ENCODE measurements around the gene GALK1. TPM values are rescaled to one million over a fixed set of nuclear protein-coding genes. Genes with fewer than 3 reads are reported as not detected.

GALK1 gene
- total RNA-seq, 2 donors from 2014 or later: 27.4 to 27.5 TPM

DNA sequence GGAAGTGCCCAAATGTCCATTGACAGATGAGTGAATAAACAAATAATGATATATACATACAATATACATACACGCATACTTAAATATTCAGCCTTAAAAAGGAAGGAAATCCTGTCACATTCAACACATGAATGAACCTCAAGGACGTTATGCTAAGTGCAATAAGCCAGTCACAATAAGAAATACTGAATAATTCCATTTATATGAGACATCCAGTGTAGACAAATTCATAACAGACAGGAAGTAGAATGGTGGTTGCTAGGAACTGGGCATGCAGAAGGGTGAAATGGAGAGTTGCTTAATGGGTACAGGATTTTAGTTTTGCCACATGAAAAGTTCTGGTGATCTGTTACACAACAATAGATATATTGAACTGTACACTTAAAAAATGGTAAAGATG is 52.5 kb downstream of the GALK1 start:
- TF ChIP-seq, protein P1, sequence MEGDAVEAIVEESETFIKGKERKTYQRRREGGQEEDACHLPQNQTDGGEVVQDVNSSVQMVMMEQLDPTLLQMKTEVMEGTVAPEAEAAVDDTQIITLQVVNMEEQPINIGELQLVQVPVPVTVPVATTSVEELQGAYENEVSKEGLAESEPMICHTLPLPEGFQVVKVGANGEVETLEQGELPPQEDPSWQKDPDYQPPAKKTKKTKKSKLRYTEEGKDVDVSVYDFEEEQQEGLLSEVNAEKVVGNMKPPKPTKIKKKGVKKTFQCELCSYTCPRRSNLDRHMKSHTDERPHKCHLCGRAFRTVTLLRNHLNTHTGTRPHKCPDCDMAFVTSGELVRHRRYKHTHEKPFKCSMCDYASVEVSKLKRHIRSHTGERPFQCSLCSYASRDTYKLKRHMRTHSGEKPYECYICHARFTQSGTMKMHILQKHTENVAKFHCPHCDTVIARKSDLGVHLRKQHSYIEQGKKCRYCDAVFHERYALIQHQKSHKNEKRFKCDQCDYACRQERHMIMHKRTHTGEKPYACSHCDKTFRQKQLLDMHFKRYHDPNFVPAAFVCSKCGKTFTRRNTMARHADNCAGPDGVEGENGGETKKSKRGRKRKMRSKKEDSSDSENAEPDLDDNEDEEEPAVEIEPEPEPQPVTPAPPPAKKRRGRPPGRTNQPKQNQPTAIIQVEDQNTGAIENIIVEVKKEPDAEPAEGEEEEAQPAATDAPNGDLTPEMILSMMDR (IDR thresholded peaks at IDR 0.05): no peak
- TF ChIP-seq POLR2A (IDR thresholded peaks at IDR 0.05): no peak
- Histone ChIP-seq H3K9me3 (no peaks in the 10 kb centered on the region), H3K27ac (no peak overlapping the region), H3K4me1 (no peaks in the 10 kb centered on the region), H3K27me3 (no peaks in the 10 kb centered on the region), H3K36me3 (replicated peaks in 1 of 2; ENCODE audit: insufficient read depth in 1 of 2, low read depth in 2 of 2) (peaks cover 0 to 3% of the 10 kb centered on the region in 2 donors), H3K4me3 (no peak overlapping the region)
- intact Hi-C loops (cut with DNase I): no loop called here
- no peak for DNase-seq
- no peak for ATAC-seq
- 48 to 58% methylated on average over 2 of the region's 2 CpGs for whole genome bisulfite sequencing, 2 donors

Small RNA genes within 50 kb of the gene (microRNA-seq; reads per million reads assigned to microRNA genes)
- gene MIR4738 (ENCODE audit: borderline number of aligned reads in 2 of 2, borderline replicate concordance in 2 of 2): 0 to 0.90 reads per million in 2 donors

Other genes starting within 250 kb of the GALK1 start
- gene CASKIN2, start 249.7 kb downstream of the GALK1 start, total RNA-seq: 10 to 100 TPM in 1 of 2 donors, 1 to 10 TPM in 1; 9.1 to 16.2 TPM
- 100 to 1,000 TPM in 1 of 2 donors, 10 to 100 TPM in 1; 63.8 to 123 TPM for gene TSEN54, start 248.7 kb downstream of the GALK1 start, total RNA-seq
- 100 to 1,000 TPM; 113 to 251 TPM for gene LLGL2, start 239.5 kb downstream of the GALK1 start, total RNA-seq
- 100 to 1,000 TPM in 1 of 2 donors, 10 to 100 TPM in 1; 61.2 to 183 TPM for gene MYO15B, start 177.4 kb downstream of the GALK1 start, total RNA-seq
- 1 to 10 TPM; 3.3 to 5.2 TPM for gene SMIM5, start 131.8 kb downstream of the GALK1 start, total RNA-seq
- 10 to 100 TPM in 1 of 2 donors, 1 to 10 TPM in 1; 8.6 to 38.6 TPM for gene RECQL5, start 98.0 kb downstream of the GALK1 start, total RNA-seq
- 10 to 100 TPM; 47.2 to 73.8 TPM for gene SAP30BP, start 97.9 kb downstream of the GALK1 start, total RNA-seq
- 10 to 100 TPM; 25.1 to 33.7 TPM for gene ITGB4, start 43.7 kb downstream of the GALK1 start, total RNA-seq
- 10 to 100 TPM; 18.4 to 59.7 TPM for gene UNK, start 19.6 kb upstream of the GALK1 start, total RNA-seq
- gene UNC13D, start 79.2 kb upstream of the GALK1 start, total RNA-seq: 10 to 100 TPM in 1 of 2 donors, 1 to 10 TPM in 1; 8.6 to 21.8 TPM
- 10 to 100 TPM; 44.2 to 49.5 TPM for gene WBP2, start 90.1 kb upstream of the GALK1 start, total RNA-seq
- 10 to 100 TPM; 39.6 to 41.8 TPM for gene TRIM47, start 113.4 kb upstream of the GALK1 start, total RNA-seq
- 10 to 100 TPM; 12.5 to 21.0 TPM for gene TRIM65, start 131.8 kb upstream of the GALK1 start, total RNA-seq
- 10 to 100 TPM; 47.7 to 77.8 TPM for gene MRPL38, start 139.7 kb upstream of the GALK1 start, total RNA-seq
- 1 to 10 TPM; 2.6 to 4.2 TPM for gene FBF1, start 175.8 kb upstream of the GALK1 start, total RNA-seq
- 10 to 100 TPM; 69.0 to 77.1 TPM for gene ACOX1, start 214.0 kb upstream of the GALK1 start, total RNA-seq
- 1 to 10 TPM; 6.5 to 9.2 TPM for gene TEN1, start 214.0 kb upstream of the GALK1 start, total RNA-seq
- gene CDK3, start 235.7 kb upstream of the GALK1 start, total RNA-seq: 1 to 10 TPM; 3.4 to 4.9 TPM